Activated CD4-positive, CD25-positive, alpha-beta regulatory T cell treated with anti-CD3 and anti-CD28 coated beads, Interleukin-2, amount 50 U/mL, for 72 hours (primary cell): ENCODE data around the gene IFNA16.
"Not testable (repeated sequence)": the region's sequence is repeated elsewhere in the genome, so short reads cannot be mapped to it uniquely, and the experiment has no call there.

ENCODE experiments used
- DNase-seq: peaks from one replicate; pipeline ENCODE4 v3.0.0; 2021

IFNA16 gene

DNA sequence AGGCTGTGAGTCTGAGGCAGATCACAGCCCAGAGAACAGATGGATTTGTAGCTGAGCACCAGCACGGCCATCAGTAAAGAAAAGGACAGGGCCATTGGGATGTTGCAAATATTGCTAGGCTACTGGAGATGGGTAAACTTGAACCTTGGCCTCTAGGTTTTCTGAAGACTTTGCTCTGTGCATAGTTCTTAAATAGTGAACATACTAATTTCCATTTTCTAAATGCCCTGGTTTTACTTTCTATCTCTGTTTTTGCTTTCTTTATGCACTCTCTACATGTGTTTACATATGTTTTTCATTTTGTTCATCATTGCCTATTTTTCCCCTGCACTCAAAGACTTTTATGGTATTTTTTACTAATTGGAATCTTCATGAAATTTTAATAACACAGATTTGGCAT lies at the start of gene IFNA16:
TSS of gene IFNA16 (minus strand) at position 101 of the 400 bp plus-strand sequence. CDS start at position 95, 6 bp downstream.
- not testable (repeated sequence) for DNase-seq

DNA sequence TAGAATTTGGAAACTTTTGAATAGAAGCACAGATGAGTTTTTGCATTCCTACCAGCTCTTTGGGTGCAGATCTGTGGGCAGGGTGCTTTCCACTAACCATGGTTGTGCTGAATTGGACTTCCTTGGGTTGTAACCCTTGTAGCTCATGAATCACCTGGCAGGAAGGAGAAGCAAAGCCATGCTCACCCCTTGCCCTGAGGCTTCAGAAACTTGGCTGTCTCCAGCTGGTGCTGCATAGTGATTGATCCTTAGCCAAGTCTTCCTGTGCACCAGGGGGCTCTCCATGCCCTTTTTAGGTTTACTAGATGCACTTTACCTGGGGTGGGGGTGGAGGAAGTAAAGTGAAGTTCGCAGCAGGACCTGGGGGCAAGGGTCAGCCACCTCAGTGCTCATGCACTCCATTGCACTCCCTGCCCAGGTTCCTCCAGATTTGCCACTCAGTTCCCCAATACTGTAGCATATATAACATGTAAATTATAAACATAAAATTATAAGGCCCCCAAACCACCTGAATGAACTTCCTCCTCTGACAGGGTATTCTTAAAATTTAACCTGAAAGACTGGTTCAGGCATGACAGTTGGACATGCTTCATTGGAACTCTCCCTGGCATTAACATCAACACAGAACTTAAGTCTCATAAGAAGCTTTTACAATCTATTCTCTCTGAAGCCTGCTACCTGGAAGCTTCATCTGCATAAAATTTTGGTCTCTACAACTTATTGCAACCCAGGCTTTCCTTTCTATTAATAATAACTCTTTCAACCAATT lies 48.5 kb upstream of the IFNA16 start:
- no peak for DNase-seq

DNA sequence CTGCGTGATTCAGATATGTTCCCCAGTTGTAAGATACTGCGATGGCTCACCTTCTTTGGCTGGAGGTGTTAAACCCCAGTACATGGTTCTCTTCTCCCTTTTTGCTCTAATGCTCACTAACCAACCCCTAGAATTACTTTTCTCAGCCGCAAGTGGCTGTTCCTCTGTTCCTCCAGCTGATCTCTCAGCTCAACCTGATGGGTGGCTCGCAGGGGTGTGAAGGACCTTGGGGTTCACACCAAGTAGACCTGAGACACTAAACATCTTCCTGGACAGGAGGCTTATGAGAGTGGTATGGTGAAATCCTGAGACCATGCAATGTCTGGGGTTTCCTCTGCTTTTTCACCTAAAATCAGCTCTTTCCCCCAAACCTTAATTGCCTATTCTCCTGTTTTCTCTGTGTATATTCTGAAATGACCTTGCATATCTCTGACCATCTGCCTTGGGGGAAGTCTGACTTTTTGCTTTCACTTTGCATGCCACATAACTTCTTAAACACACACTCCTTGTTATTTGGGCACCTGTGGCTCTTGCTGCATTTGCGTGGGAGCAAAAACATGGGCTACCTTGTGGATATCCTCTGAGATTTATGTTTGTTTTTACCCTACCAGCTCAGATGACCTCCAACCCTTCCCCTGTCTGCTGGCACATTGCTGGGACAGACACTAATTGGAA lies 38.6 kb upstream of the IFNA16 start:
- no peak for DNase-seq

DNA sequence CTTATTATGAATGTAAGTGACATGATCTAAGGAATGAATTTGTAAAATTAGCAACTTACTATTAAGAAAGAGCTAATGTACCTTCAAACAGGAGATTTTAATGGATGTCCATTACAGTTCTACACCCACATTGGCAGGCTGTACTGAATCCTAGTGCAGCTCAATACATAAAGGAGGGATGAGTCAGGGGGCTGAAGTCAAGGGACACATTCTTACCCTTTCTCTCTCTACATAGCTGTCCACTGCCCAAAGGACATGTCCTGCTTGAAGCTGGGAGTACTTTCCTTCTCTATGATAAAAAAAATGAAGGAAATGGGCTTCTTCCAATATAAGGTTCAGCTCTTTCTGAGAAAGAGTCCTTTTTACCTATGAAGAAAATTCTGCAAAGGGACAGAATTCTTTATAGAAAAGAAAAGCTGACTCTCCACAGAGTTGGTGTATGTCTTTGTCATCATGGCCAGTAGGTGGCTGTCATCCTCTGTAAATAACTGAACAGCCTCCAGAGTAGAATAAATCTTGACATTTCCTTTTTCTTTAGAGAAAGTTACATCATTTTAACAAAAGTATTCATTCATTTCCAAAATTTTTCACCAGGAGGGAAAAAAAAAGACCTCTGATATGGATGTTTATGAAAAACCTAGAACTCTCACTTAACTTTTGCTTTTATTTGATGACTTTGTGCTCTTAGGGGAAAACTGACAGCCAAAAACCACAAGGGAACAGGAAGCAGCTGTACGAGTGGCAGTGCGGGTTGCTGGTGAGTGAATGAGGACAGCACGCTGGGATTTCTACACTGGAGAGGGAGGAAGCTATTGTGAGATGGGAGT lies 35.8 kb upstream of the IFNA16 start:
- DNase-seq, result no peak

DNA sequence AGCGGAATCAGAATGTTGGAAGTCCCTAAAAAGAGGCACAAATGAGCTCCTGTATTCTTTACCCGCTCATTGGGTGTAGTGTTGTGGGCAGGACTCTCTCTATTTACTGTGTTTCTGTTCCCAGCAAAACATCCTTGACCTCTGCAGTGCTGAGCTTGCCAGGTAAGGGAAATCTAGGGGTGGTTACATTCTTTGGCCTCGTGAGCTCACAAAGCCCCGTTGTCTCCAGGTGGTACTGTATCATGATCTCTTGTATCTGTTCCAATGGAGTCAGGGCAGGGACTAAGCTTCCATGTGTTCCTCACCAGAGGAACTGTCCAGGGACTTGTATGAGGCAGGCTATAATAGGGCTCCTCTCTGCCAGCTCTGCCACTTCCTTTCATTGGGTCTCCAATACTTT lies 34.5 kb upstream of the IFNA16 start:
- DNase-seq, result no peak

DNA sequence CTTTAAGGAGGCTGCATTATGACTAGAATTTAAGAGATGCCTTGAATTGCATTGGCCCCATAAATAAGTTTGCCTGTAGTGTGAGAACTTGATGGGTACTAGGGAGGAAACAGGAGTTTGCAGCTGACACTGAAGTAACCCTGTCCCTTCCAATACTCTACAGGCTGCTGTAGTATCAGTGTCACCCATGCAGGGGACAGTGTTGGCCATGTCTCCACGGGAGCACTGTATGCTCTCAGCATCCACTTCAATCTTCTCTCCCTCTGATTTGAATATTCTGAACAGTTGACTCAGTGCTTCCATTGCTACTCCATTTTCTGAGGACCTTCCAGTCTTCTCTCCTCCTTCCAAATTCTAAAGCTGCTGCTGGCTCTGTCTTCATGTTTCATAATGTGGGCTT lies 34.1 kb upstream of the IFNA16 start:
- no peak for DNase-seq

DNA sequence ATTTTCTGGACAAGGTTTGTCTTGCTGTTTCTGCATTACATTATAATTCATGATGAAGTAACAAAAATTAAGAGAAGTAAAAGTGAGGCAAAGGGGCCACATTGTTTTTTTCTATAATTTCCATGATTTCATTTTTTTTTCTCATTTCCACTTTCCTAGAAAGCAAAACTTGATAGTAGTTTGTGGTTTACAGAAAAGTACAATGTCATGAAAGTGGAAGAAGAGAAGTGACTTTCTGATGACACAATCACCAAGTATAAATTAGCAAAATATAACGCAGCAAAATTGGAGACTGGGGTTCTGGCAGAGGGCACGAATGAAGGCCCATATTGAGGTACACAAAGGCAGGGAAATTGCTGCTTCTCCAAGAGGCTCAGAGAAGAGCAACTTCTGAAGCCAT lies 27.7 kb upstream of the IFNA16 start:
- DNase-seq, result no peak

DNA sequence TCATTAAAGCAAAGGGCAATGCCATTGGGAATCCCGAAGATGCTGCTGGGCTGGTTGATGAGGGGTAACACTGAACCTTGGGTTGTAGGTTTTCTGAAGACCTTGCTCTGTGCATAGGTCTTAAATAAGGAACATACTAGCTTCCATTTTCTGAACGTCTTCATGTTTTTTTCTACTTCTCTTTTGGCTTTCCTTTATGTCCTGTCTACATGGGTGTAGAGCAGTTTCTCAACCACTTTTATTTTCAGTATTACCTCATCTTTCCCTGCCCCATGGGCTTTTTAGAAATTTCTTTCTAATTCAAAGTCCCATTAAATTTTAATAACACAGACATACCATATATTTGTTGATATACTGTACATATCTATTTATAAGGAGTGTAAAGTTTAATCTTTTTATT lies 22.8 kb upstream of the IFNA16 start, which contains the start of gene IFNA14:
TSS of gene IFNA14 (minus strand) at position 95 of the 400 bp plus-strand sequence. CDS start at position 25, 70 bp downstream.
- no peak for DNase-seq

DNA sequence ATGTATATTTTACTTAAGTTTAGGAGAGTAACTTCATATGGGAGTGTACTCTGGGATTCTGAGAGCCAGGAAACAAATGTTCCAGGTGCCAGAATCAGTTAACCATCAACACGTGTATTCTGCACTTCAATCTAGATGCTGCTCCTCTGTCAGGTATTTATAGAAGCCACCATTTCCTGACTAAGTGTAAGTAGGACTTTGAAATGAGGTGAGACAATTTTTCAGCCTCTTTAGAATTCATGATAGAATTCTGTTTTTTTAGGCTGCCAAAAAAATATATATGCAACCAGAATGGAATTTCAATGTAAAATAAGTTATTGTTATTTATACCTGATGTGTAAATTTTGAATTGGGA lies 19.2 kb upstream of the IFNA16 start:
- DNase-seq, result not testable (repeated sequence)

DNA sequence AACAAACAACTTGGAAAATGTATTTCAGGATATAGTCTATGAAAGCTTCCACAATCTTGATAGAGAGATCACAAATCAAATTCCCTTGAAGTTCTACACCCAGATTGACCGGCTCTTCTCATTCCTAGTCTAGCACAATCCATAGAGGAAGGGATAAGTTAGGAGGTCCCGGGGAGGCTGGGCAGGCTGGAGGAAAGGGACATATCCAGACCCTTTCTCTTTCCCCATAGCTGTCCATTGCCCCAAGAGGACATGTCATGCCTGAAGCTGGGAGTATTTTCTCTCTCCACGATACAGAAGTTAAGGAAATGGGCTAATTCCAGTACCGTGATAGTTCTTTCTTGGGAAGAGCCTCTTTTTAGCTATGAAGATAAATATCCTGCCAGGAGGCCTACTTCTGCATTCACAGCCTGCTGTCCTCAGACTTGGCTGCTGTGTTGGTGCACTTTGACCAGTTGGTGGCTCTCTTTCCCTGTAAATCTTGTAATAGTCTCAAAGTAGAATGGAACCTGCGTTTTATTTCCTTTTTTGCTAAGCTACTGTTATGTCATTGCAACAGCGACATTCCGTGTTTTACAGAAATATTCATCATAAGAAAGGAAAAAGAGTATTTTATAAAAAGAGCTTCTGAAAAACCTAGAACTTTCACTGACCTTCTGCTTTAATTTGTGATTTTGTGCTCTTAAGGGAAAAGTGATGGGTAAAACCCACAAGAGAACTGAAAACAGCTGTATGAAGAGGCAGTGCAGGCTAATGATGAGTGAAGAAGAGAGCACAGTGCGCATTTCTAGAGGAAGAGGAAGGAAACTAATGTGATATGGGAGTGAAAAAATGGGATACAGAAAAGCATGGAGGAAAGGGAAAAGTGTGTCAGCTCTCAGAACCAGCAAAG lies 18.6 kb upstream of the IFNA16 start:
- not testable (repeated sequence) for DNase-seq

DNA sequence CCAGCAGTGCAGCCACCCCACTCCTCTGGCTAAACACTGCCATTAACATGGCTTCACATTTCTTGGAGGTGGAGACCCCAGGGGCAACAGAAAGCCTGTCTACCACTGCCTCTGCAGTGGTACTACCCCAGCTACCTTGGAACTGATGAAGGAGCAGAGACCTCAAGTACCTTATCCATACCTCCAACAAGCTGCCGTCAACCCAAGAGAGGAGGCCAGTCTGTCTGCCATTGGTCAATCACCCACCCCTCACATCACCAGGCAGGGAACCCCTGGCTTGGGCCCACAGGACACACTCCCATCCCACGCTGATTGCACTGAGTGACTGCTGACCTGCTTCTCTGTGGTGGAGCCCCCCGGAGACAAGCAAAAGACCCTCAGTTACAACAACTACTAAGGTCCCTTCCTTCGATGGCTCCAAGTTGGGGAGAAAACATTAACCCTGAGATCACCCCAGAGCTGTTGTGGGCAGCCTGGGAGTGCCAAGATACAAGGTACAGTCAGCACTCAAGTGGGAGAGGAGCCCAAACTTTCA lies 17.1 kb upstream of the IFNA16 start:
- DNase-seq, result no peak

DNA sequence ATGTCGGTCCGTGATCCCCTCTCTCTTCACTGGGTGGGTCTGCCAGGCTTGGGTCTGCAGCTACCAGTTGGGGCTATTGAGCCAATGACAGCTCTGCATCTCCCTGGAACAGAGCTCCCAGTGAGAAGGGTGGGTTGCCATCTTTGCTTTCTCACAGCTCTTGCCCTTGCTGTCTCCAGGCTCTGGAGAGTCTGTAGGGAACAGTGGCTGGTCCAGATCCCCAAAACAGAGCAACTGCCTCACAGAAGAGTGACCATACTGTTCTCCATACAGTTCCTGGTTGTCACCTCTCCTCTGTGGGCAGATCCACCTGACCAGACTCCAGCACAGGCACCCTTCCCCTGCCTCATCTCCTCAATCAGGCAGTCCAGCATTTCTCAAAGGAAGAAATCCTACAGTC lies 16.1 kb upstream of the IFNA16 start:
- no peak for DNase-seq

DNA sequence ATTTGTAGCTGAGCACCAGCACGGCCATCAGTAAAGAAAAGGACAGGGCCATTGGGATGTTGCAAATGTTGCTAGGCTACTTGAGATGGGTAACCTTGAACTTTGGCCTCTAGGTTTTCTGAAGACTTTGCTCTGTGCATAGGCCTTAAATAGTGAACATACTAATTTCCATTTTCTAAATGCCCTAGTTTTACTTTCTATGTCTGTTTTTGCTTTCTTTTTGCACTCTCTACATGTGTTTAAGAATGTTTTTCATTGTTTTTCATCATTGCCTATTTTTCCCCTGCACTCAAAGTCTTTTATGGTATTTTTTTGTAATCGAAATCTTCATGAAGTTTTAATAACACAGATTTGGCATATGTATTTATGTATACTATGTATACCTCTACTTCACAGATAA lies 11.0 kb upstream of the IFNA16 start, which contains the start of gene IFNA17:
TSS of gene IFNA17 (minus strand) at position 101 of the 400 bp plus-strand sequence. CDS start at position 52, 49 bp downstream.
- no peak for DNase-seq

DNA sequence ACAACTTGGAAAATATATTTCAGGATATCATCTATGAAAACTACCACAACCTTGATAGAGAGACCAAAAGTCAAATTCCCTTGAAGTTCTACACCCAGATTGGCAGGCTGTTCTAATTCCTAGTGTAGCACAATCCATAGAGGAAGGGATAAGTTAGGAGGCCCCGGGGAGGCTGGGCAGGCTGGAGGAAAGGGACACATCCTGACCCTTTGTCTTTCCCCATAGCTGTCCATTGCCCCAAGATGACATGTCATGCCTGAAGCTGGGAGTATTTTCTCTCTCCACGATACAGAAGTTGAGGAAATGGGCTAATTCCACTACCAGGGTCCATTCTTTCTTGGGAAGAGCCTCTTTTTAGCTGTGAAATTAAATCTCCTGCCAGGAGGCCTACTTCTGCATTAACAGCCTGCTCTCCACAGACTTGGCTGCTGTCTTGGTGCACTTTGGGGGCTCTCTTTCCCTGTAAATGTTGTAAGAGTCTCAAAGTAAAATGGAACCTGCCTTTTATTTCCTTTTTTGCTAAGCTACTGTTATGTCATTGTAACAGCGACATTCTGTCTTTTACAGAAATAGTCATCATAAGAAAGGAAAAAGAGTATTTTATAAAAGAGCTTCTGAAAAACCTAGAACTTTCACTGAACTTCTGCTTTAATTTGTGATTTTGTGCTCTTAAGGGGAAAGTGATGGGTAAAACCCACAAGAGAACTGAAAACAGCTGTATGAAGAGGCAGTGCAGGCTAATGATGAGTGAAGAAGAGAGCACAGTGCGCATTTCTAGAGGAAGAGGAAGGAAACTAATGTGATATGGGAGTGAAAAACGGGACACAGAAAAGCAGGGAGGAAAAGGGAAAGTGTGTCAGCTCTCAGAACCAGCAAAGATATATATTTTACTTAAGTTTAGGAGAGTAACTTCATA lies 3.4 kb downstream of the IFNA16 start:
- not testable (repeated sequence) for DNase-seq

DNA sequence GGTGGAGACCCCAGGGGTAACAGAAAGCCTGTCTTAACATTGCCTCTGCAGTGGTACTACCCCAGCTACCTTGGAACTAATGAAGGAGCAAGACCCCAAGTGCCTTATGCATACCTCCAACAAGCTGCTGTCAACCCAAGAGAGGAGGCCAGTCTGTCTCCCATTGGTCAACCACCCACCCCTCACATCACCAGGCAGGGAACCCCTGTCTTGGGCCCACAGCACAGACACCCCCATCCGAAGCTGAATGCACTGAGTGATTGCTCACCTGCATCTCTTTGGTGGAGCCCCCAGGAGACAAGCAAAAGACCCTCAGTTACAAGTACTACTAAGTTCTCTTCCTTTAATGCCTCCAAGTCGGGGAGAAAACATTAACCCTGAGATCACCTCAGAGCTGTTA lies 5.0 kb downstream of the IFNA16 start:
- DNase-seq, result not testable (repeated sequence)

DNA sequence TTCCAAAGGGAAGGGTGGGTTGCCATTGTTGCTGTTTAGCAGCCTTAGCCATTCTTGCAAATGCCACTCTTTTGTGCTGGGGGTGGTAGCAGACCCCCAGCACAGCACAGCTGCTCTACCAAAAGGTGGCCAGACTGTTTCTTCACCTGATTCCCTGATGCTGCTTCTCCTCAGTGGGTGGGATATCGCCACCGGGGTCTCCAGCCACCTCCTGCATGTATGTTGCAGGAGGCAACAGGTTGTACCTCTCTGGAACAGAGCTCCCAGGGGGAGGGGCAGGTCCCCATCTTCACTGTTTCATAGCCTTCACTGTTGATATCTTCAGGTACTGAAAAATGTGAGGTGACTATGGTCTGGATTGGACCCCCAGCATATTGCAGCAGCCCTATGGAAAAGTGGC lies 6.3 kb downstream of the IFNA16 start:
- DNase-seq, result not testable (repeated sequence)

DNA sequence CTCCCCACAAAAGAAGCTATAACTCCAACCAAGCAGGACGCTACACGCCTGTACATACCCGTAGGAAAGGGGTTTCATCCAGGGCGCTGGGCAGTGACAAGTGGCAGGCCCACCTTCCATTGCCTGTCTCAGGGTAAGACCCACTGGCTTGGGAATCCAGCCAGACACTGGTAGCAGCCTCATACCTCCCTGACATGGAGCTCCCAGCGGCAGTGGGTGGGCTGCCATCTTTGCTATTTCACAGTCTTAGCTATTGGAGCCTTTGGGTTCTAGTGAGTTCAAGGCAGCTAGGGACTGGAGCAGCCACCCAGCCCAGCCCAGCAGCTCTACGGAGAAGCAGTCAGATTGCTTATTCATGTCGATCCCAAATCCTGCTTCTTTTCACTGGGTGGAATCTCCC lies 6.8 kb downstream of the IFNA16 start:
- DNase-seq, result no peak

DNA sequence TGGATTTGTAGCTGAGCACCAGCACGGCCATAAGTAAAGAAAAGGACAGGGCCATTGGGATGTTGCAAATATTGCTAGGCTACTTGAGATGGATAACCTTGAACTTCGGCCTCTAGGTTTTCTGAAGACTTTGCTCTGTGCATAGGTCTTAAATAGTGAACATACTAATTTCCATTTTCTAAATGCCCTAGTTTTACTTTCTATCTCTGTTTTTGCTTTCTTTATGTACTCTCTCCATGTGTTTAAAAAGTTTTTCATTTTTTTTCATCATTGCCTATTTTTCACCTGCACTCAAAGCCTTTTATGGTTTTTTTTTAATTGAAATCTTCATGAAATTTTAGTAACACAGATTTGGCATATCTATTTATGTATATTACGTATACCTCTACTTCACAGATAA lies 10.1 kb downstream of the IFNA16 start, which contains the start of gene IFNA10:
TSS of gene IFNA10 (minus strand) at position 101 of the 400 bp plus-strand sequence. CDS start at position 55, 46 bp downstream.
- not testable (repeated sequence) for DNase-seq

DNA sequence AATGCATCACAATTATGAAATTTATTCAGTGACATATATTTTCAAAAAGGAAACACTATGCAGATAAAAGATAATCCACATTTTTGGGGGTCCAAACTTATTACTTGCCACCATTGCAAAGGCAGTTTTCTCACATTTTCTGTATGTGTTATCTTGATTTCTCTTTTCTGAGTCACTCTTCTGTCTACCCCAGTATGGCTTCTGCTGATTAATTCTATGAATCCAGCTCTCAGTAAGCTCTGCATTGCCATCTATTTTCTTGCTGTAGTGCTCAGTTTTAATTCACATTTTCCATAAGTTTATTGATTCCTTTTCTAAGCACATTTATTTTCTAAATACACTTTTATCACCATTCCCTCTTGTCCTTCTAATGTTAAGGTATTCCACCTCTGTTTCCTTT lies 11.9 kb downstream of the IFNA16 start:
- DNase-seq, result no peak

DNA sequence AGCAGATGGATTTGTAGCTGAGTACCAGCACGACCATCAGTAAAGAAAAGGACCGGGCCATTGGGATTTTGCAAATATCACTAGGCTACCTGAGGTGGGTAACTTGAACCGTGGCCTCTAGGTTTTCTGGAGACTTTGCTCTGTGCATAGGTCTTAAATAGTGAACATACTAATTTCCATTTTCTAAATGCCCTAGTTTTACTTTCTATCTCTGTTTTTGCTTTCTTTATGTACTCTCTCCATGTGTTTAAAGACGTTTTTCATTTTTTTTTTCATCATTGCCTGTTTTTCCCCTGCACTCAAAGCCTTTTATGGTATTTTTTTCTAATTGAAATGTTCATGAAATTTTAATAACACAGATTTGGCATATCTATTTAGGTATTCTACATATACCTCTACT lies 15.0 kb downstream of the IFNA16 start, which contains the start of gene IFNA7:
TSS of gene IFNA7 (minus strand) at position 101 of the 400 bp plus-strand sequence. CDS start at position 61, 40 bp downstream.
- DNase-seq, result not testable (repeated sequence)
